WTC11 (cell line): ENCODE results near the gene MT1M. TPM values are rescaled to one million over a fixed set of nuclear protein-coding genes. Genes with fewer than 3 reads are reported as not detected.

Source experiments
- ATAC-seq: fragments of 200-7000 bp; cut with Tn5 transposase; 2 replicates; pipeline ENCODE4 v1.10.0; 2021; ENCODE audit warnings: mild to moderate bottlenecking, moderate library complexity
- CTCF ChIA-PET: fragments of 300-600 bp; sonication (Branson Sonifier 250); formaldehyde crosslinking; loops from one replicate; lab custom pipeline; 2021; ENCODE audit warnings: antibody characterized with exemption; lab: Charles Lee
- POLR2A ChIA-PET: fragments of 350-600 bp; sonication (Branson Sonifier 250); formaldehyde crosslinking; loops from one replicate; lab custom pipeline; 2021; ENCODE audit warnings: antibody characterized with exemption; lab: Charles Lee
- DNase-seq: peaks from one replicate; pipeline ENCODE4 v3.0.0; 2021; ENCODE audit warnings: low spot score
- H3K27ac Mint-ChIP-seq: 2 replicates; pipeline ENCODE4 v1.8.0; 2021; ENCODE audit warnings: mixed read lengths
- H3K27me3 Mint-ChIP-seq: 2 replicates; pipeline ENCODE4 v1.8.0; 2021; ENCODE audit warnings: low read depth, mild to moderate bottlenecking, moderate library complexity, mixed read lengths
- H3K36me3 Mint-ChIP-seq: 2 replicates; pipeline ENCODE4 v1.8.0; 2021; ENCODE audit warnings: mixed read lengths
- H3K4me1 Mint-ChIP-seq: 2 replicates; pipeline ENCODE4 v1.8.0; 2022; ENCODE audit warnings: mixed read lengths
- H3K4me3 Mint-ChIP-seq: 2 replicates; pipeline ENCODE4 v1.8.0; 2021; ENCODE audit warnings: mild to moderate bottlenecking, moderate library complexity, mixed read lengths
- H3K9me3 Mint-ChIP-seq: 2 replicates; pipeline ENCODE4 v1.8.0; 2021; ENCODE audit warnings: mixed read lengths
- ATF1 ChIP-seq: sonication (generic); formaldehyde crosslinking; IDR thresholded peaks from 2 replicates; pipeline ENCODE4 v1.8.1; 2023; ENCODE audit warnings: mild to moderate bottlenecking, moderate library complexity, missing genetic modification reagents
- CREM ChIP-seq: sonication (generic); formaldehyde crosslinking; IDR thresholded peaks from 2 replicates; pipeline ENCODE4 v1.8.1; 2022; ENCODE audit warnings: mild to moderate bottlenecking, missing genetic modification reagents, moderate library complexity
- ELF4 ChIP-seq: sonication (generic); formaldehyde crosslinking; IDR thresholded peaks from 2 replicates; pipeline ENCODE4 v1.8.1; 2022; ENCODE audit warnings: low read depth, mild to moderate bottlenecking, moderate library complexity, missing genetic modification reagents
- ESRRA ChIP-seq: sonication (generic); formaldehyde crosslinking; IDR thresholded peaks from 2 replicates; pipeline ENCODE4 v1.8.1; 2022; ENCODE audit warnings: mild to moderate bottlenecking, missing genetic modification reagents, borderline replicate concordance
- ETV6 ChIP-seq: sonication (generic); formaldehyde crosslinking; IDR thresholded peaks from 2 replicates; pipeline ENCODE4 v1.8.1; 2022; ENCODE audit warnings: mild to moderate bottlenecking, missing genetic modification reagents
- FOXP1 ChIP-seq: sonication (generic); formaldehyde crosslinking; IDR thresholded peaks from 2 replicates; pipeline ENCODE4 v1.8.0; 2022; ENCODE audit warnings: missing genetic modification reagents, mild to moderate bottlenecking, moderate library complexity, borderline replicate concordance
- GABPB1 ChIP-seq: sonication (generic); formaldehyde crosslinking; IDR thresholded peaks from 2 replicates; pipeline ENCODE4 v1.8.1; 2023; ENCODE audit warnings: mild to moderate bottlenecking, missing genetic modification reagents
- HMGA2 ChIP-seq: fragments of 250-450 bp; sonication (Bioruptor Pico); IDR thresholded peaks from 2 replicates; pipeline ENCODE4 v1.4.0; 2021; ENCODE audit warnings: mild to moderate bottlenecking, moderate library complexity
- NR1H2 ChIP-seq: sonication (generic); formaldehyde crosslinking; IDR thresholded peaks from 2 replicates; pipeline ENCODE4 v1.9.0; 2021; ENCODE audit warnings: mild to moderate bottlenecking, moderate library complexity, missing genetic modification reagents
- PRRX2 ChIP-seq: fragments of 250-450 bp; sonication (Bioruptor Pico); IDR thresholded peaks from 2 replicates; pipeline ENCODE4 v1.8.0; 2021; ENCODE audit warnings: mild to moderate bottlenecking
- RELA ChIP-seq: sonication (generic); formaldehyde crosslinking; IDR thresholded peaks from 2 replicates; pipeline ENCODE4 v1.8.1; 2022; ENCODE audit warnings: missing genetic modification reagents, mild to moderate bottlenecking, borderline replicate concordance
- SMAD4 ChIP-seq: sonication (generic); formaldehyde crosslinking; IDR thresholded peaks from 2 replicates; pipeline ENCODE4 v1.8.0; 2022; ENCODE audit warnings: mild to moderate bottlenecking, missing genetic modification reagents
- SOX15 ChIP-seq: fragments of 250-450 bp; sonication (Bioruptor Pico); IDR thresholded peaks from 2 replicates; pipeline ENCODE4 v1.9.0; 2021; ENCODE audit warnings: mild to moderate bottlenecking
- TCF7 ChIP-seq: sonication (generic); formaldehyde crosslinking; IDR thresholded peaks from 2 replicates; pipeline ENCODE4 v1.8.0; 2022; ENCODE audit warnings: mild to moderate bottlenecking, low read depth, missing genetic modification reagents, moderate library complexity
- TEAD4 ChIP-seq: sonication (generic); formaldehyde crosslinking; IDR thresholded peaks from 2 replicates; pipeline ENCODE4 v1.8.0; 2022; ENCODE audit warnings: mild to moderate bottlenecking, missing genetic modification reagents
- ZNF121 ChIP-seq: sonication (generic); formaldehyde crosslinking; IDR thresholded peaks from 2 replicates; pipeline ENCODE4 v1.8.0; 2023; ENCODE audit warnings: missing genetic modification reagents
- ZNF317 ChIP-seq: sonication (generic); formaldehyde crosslinking; IDR thresholded peaks from 2 replicates; pipeline ENCODE4 v1.8.1; 2023; ENCODE audit warnings: low read depth, mild to moderate bottlenecking, moderate library complexity, missing genetic modification reagents, borderline replicate concordance
- ZNF396 ChIP-seq: fragments of 250-450 bp; sonication (Bioruptor Pico); IDR thresholded peaks from 2 replicates; pipeline ENCODE4 v1.8.0; 2021; ENCODE audit warnings: mild to moderate bottlenecking, moderate library complexity, borderline replicate concordance
- ZNF423 ChIP-seq: fragments of 250-450 bp; sonication (Bioruptor Pico); IDR thresholded peaks from 2 replicates; pipeline ENCODE4 v2.1.2; 2022; ENCODE audit warnings: mild to moderate bottlenecking, moderate library complexity
- ZNF671 ChIP-seq: fragments of 250-450 bp; sonication (Bioruptor Pico); IDR thresholded peaks from 2 replicates; pipeline ENCODE4 v1.8.0; 2021; ENCODE audit warnings: mild to moderate bottlenecking
- total RNA-seq: library from RNA; stranded (reverse); gene quantifications from 3 replicates; pipeline ENCODE4 v1.2.3, GENCODE V29; 2021
- TF ChIP-seq, protein P1 (sequence below): sonication (generic); formaldehyde crosslinking; IDR thresholded peaks from 2 replicates; pipeline ENCODE4 v1.8.1; 2022; ENCODE audit warnings: missing genetic modification reagents, borderline replicate concordance
- TF ChIP-seq, protein P2 (sequence below): fragments of 250-450 bp; sonication (Bioruptor Pico); IDR thresholded peaks from 2 replicates; pipeline ENCODE4 v1.8.0; 2021; ENCODE audit warnings: mild to moderate bottlenecking
- TF ChIP-seq, protein P3 (sequence below): fragments of 250-450 bp; sonication (Bioruptor Pico); IDR thresholded peaks from 2 replicates; pipeline ENCODE4 v1.9.0; 2021; ENCODE audit warnings: mild to moderate bottlenecking, borderline replicate concordance
- TF ChIP-seq, protein P4 (sequence below): sonication (generic); formaldehyde crosslinking; IDR thresholded peaks from 2 replicates; pipeline ENCODE4 v1.8.1; 2023; ENCODE audit warnings: mild to moderate bottlenecking, moderate library complexity, missing genetic modification reagents
- TF ChIP-seq, protein P5 (sequence below): fragments of 250-450 bp; sonication (Bioruptor Pico); IDR thresholded peaks from 2 replicates; pipeline ENCODE4 v1.9.0; 2021; ENCODE audit warnings: mild to moderate bottlenecking
- TF ChIP-seq, protein P6 (sequence below): sonication (generic); formaldehyde crosslinking; IDR thresholded peaks from 2 replicates; pipeline ENCODE4 v1.8.0; 2022; ENCODE audit warnings: mild to moderate bottlenecking, missing genetic modification reagents

Gene MT1M
- total RNA-seq, 1 experiment from 2014 or later, result 4.7 TPM

DNA sequence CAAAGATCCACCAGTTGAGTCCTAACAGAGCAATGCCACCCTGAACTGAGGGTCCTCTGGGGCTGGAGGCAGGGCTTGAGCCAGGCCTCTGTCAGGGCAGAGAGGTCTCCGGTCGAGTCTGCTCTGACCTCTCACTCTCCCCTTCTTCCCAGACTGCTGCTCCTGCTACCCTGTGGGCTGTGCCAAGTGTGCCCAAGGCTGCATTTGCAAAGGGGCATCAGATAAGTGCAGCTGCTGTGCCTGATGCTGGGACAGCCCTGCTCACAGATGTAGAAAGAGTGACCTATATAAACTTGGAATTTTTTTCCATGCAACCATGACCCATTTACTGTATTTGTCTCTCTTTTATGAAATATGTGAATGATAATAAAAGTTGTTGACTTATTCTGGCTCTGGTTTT is 16.8 kb downstream of the MT1M start:
- TF ChIP-seq ZNF671 (no peak), ZNF121 (CRISPR knock-in tag) (no peak), RELA (CRISPR knock-in tag) (no peak), ELF4 (CRISPR knock-in tag) (no peak), SOX15 (CRISPR knock-in tag) (no peak), CREM (CRISPR knock-in tag) (no peak), ATF1 (CRISPR knock-in tag) (no peak), ESRRA (CRISPR knock-in tag) (no peak)
- TF ChIP-seq, protein P1, sequence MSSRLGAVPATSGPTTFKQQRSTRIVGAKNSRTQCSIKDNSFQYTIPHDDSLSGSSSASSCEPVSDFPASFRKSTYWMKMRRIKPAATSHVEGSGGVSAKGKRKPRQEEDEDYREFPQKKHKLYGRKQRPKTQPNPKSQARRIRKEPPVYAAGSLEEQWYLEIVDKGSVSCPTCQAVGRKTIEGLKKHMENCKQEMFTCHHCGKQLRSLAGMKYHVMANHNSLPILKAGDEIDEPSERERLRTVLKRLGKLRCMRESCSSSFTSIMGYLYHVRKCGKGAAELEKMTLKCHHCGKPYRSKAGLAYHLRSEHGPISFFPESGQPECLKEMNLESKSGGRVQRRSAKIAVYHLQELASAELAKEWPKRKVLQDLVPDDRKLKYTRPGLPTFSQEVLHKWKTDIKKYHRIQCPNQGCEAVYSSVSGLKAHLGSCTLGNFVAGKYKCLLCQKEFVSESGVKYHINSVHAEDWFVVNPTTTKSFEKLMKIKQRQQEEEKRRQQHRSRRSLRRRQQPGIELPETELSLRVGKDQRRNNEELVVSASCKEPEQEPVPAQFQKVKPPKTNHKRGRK (CRISPR knock-in tag), result no peak
- TF ChIP-seq, protein P2, sequence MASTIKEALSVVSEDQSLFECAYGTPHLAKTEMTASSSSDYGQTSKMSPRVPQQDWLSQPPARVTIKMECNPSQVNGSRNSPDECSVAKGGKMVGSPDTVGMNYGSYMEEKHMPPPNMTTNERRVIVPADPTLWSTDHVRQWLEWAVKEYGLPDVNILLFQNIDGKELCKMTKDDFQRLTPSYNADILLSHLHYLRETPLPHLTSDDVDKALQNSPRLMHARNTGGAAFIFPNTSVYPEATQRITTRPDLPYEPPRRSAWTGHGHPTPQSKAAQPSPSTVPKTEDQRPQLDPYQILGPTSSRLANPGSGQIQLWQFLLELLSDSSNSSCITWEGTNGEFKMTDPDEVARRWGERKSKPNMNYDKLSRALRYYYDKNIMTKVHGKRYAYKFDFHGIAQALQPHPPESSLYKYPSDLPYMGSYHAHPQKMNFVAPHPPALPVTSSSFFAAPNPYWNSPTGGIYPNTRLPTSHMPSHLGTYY (CRISPR knock-in tag), result no peak
- TF ChIP-seq, protein P3, sequence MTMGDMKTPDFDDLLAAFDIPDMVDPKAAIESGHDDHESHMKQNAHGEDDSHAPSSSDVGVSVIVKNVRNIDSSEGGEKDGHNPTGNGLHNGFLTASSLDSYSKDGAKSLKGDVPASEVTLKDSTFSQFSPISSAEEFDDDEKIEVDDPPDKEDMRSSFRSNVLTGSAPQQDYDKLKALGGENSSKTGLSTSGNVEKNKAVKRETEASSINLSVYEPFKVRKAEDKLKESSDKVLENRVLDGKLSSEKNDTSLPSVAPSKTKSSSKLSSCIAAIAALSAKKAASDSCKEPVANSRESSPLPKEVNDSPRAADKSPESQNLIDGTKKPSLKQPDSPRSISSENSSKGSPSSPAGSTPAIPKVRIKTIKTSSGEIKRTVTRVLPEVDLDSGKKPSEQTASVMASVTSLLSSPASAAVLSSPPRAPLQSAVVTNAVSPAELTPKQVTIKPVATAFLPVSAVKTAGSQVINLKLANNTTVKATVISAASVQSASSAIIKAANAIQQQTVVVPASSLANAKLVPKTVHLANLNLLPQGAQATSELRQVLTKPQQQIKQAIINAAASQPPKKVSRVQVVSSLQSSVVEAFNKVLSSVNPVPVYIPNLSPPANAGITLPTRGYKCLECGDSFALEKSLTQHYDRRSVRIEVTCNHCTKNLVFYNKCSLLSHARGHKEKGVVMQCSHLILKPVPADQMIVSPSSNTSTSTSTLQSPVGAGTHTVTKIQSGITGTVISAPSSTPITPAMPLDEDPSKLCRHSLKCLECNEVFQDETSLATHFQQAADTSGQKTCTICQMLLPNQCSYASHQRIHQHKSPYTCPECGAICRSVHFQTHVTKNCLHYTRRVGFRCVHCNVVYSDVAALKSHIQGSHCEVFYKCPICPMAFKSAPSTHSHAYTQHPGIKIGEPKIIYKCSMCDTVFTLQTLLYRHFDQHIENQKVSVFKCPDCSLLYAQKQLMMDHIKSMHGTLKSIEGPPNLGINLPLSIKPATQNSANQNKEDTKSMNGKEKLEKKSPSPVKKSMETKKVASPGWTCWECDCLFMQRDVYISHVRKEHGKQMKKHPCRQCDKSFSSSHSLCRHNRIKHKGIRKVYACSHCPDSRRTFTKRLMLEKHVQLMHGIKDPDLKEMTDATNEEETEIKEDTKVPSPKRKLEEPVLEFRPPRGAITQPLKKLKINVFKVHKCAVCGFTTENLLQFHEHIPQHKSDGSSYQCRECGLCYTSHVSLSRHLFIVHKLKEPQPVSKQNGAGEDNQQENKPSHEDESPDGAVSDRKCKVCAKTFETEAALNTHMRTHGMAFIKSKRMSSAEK (CRISPR knock-in tag), result no peak
- TF ChIP-seq, protein P4, sequence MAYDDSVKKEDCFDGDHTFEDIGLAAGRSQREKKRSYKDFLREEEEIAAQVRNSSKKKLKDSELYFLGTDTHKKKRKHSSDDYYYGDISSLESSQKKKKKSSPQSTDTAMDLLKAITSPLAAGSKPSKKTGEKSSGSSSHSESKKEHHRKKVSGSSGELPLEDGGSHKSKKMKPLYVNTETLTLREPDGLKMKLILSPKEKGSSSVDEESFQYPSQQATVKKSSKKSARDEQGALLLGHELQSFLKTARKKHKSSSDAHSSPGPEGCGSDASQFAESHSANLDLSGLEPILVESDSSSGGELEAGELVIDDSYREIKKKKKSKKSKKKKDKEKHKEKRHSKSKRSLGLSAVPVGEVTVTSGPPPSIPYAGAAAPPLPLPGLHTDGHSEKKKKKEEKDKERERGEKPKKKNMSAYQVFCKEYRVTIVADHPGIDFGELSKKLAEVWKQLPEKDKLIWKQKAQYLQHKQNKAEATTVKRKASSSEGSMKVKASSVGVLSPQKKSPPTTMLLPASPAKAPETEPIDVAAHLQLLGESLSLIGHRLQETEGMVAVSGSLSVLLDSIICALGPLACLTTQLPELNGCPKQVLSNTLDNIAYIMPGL (CRISPR knock-in tag), result no peak
- TF ChIP-seq, all 79 proteins: peak for 0
- ATAC-seq (no peak), DNase-seq (no peak)
- no peaks in the 10 kb centered on the region for H3K9me3 Mint-ChIP-seq
- peaks cover 6% of the 10 kb centered on the region for H3K4me1 Mint-ChIP-seq
- CTCF ChIA-PET, result interaction anchor here (1.4 to 2.0 kb wide), 2 partner anchors 8 to 49 kb away, joined by 3 to 5 read pairs; partner anchors contain the start of gene MT1F
- POLR2A ChIA-PET, result no interaction called here
- peaks cover 95% of the 10 kb centered on the region for H3K27me3 Mint-ChIP-seq
- no peak overlapping the region for H3K4me3 Mint-ChIP-seq
- H3K36me3 Mint-ChIP-seq, result no peaks in the 10 kb centered on the region
- H3K27ac Mint-ChIP-seq, result no peak overlapping the region

DNA sequence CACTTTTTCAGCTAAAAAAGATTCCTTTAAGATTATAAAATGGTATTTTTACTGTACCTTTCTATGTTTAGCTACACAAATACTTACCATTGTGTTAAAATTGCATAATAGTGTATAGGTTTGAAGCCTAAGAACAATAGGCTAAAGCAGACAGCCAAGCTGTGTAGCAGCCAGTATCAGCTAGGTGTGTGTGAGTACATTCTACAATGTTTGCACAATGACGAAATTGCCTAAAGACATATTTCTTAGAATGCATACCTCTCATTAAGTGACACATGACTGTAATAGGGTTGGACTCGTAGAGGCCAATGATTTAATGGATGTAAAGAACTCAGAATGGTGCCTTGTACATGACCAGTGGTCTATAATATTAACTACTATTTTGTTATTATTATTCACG is 17.4 kb downstream of the MT1M start:
- DNase-seq (no peak), ATAC-seq (no peak)
- no peak overlapping the region for H3K4me3 Mint-ChIP-seq
- ChIA-PET POLR2A (no interaction called here), CTCF (interaction anchor here (1.4 kb wide), 1 partner anchor 8 kb away, joined by 3 read pairs; the partner anchor contains the start of gene MT1F)
- H3K36me3 Mint-ChIP-seq, result no peaks in the 10 kb centered on the region
- H3K9me3 Mint-ChIP-seq, result no peaks in the 10 kb centered on the region
- 0 out of 2 replicates have a peak, but pooled peaks cover 5% of the 10 kb centered on the region for H3K4me1 Mint-ChIP-seq
- peaks cover 94% of the 10 kb centered on the region for H3K27me3 Mint-ChIP-seq
- H3K27ac Mint-ChIP-seq, result no peak overlapping the region
- TF ChIP-seq PRRX2 (no peak), ZNF423 (CRISPR knock-in tag) (no peak), ETV6 (CRISPR knock-in tag) (no peak), NR1H2 (CRISPR knock-in tag) (no peak), SMAD4 (CRISPR knock-in tag) (no peak), FOXP1 (CRISPR knock-in tag) (no peak), ZNF671 (no peak), TEAD4 (CRISPR knock-in tag) (no peak), GABPB1 (CRISPR knock-in tag) (no peak), HMGA2 (no peak), TCF7 (no peak), ZNF396 (CRISPR knock-in tag) (no peak), ZNF317 (no peak)
- TF ChIP-seq, protein P5, sequence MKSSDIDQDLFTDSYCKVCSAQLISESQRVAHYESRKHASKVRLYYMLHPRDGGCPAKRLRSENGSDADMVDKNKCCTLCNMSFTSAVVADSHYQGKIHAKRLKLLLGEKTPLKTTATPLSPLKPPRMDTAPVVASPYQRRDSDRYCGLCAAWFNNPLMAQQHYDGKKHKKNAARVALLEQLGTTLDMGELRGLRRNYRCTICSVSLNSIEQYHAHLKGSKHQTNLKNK (CRISPR knock-in tag), result no peak
- TF ChIP-seq, protein P6, sequence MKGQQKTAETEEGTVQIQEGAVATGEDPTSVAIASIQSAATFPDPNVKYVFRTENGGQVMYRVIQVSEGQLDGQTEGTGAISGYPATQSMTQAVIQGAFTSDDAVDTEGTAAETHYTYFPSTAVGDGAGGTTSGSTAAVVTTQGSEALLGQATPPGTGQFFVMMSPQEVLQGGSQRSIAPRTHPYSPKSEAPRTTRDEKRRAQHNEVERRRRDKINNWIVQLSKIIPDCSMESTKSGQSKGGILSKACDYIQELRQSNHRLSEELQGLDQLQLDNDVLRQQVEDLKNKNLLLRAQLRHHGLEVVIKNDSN (CRISPR knock-in tag), result no peak
